ENCODE data around the gene CDC6. TPM values are rescaled to one million over a fixed set of nuclear protein-coding genes. Genes with fewer than 3 reads are reported as not detected.

CDC6 gene
- total RNA-seq, 2 donors from 2014 or later: 0.66 to 0.78 TPM

GRCh38 chr17:40283662-40284061 lies 4.0 kb upstream of the CDC6 start:
- 27 to 36% methylated on average over 2 of the region's 2 CpGs for WGBS, 2 donors
- Histone ChIP-seq H3K36me3 (replicated peaks in 1 of 2; ENCODE audit: insufficient read depth in 1 of 2, low read depth in 2 of 2) (peaks cover 0 to 8% of the 10 kb centered on the region in 2 donors), H3K4me1 (peaks cover 21% of the 10 kb centered on the region), H3K4me3 (no peak overlapping the region), H3K27ac (peak overlapping the region; percentile 11 to 68 (median 52)), H3K9me3 (no peaks in the 10 kb centered on the region), H3K27me3 (no peaks in the 10 kb centered on the region)
- no peak for ATAC-seq
- intact Hi-C loops (cut with DNase I): no loop called here
- no peak for DNase-seq
- TF ChIP-seq CTCF (IDR thresholded peaks at IDR 0.05): no peak
- TF ChIP-seq POLR2A (IDR thresholded peaks at IDR 0.05): no peak

GRCh38 chr17:40284085-40284713 lies 3.5 kb upstream of the CDC6 start:
- Histone ChIP-seq H3K4me1 (peaks cover 21% of the 10 kb centered on the region), H3K4me3 (no peak overlapping the region), H3K27me3 (no peaks in the 10 kb centered on the region), H3K27ac (peak overlapping the region; percentile 11 to 68 (median 52)), H3K9me3 (no peaks in the 10 kb centered on the region), H3K36me3 (replicated peaks in 1 of 2; ENCODE audit: insufficient read depth in 1 of 2, low read depth in 2 of 2) (peaks cover 0 to 8% of the 10 kb centered on the region in 2 donors)
- intact Hi-C loops (cut with DNase I): no loop called here
- WGBS, 2 donors: 12 to 15% methylated on average over 2 of the region's 2 CpGs
- TF ChIP-seq CTCF (IDR thresholded peaks at IDR 0.05) (peak in 3 of 7 experiments; percentile 13 to 23 (median 17)), POLR2A (IDR thresholded peaks at IDR 0.05) (no peak)
- DNase-seq (peak in 2 of 4 donors; percentile 32 to 45), ATAC-seq (no peak)

GRCh38 chr17:40286473-40286872 lies 1.2 kb upstream of the CDC6 start:
- ATAC-seq (no peak), DNase-seq (no peak)
- no peaks in the 10 kb centered on the region for H3K9me3 ChIP-seq
- H3K4me3 ChIP-seq: no peak overlapping the region
- no peaks in the 10 kb centered on the region for H3K27me3 ChIP-seq
- intact Hi-C loops (cut with DNase I): no loop called here
- H3K4me1 ChIP-seq: peaks cover 25% of the 10 kb centered on the region
- H3K27ac ChIP-seq: no peak overlapping the region
- no peak for TF ChIP-seq CTCF (IDR thresholded peaks at IDR 0.05)
- no peak for TF ChIP-seq POLR2A (IDR thresholded peaks at IDR 0.05)
- WGBS, 2 donors: 86% methylated on average over 2 of the region's 2 CpGs
- no peaks in the 10 kb centered on the region for H3K36me3 ChIP-seq (replicated peaks in 1 of 2; ENCODE audit: insufficient read depth in 1 of 2, low read depth in 2 of 2)

- DNase-seq (no peak), ATAC-seq (no peak)
- Histone ChIP-seq H3K27ac (peak overlapping the region in 1 of 4 donors; percentile 16), H3K9me3 (no peaks in the 10 kb centered on the region), H3K27me3 (no peaks in the 10 kb centered on the region), H3K36me3 (replicated peaks in 1 of 2; ENCODE audit: insufficient read depth in 1 of 2, low read depth in 2 of 2) (no peaks in the 10 kb centered on the region), H3K4me3 (no peak overlapping the region), H3K4me1 (peaks cover 25% of the 10 kb centered on the region)
- WGBS, 2 donors: 43% methylated on average over 4 of the region's 4 CpGs
- intact Hi-C loops (cut with DNase I): no loop called here
- no peak for TF ChIP-seq POLR2A (IDR thresholded peaks at IDR 0.05)
- no peak for TF ChIP-seq CTCF (IDR thresholded peaks at IDR 0.05)
Measured at GRCh38 chr17:40287159-40287493, 553 bp upstream of the CDC6 start.
